ENCODE measurements around the gene TNFRSF13B.

The TNFRSF13B gene

GRCh38 chr17:16971458-16972338 lies at the start of gene TNFRSF13B:
Gene TNFRSF13B (minus strand): TSS chr17:16972118. CDS start chr17:16972075, 43 bp downstream.
- Mint-ChIP-seq H3K27ac (no peak within 1 kb of the TSS), H3K4me3 (no peak within 1 kb of the TSS), H3K36me3 (ENCODE audit: low read depth) (no peaks in the 10 kb centered on the region)

DNA sequence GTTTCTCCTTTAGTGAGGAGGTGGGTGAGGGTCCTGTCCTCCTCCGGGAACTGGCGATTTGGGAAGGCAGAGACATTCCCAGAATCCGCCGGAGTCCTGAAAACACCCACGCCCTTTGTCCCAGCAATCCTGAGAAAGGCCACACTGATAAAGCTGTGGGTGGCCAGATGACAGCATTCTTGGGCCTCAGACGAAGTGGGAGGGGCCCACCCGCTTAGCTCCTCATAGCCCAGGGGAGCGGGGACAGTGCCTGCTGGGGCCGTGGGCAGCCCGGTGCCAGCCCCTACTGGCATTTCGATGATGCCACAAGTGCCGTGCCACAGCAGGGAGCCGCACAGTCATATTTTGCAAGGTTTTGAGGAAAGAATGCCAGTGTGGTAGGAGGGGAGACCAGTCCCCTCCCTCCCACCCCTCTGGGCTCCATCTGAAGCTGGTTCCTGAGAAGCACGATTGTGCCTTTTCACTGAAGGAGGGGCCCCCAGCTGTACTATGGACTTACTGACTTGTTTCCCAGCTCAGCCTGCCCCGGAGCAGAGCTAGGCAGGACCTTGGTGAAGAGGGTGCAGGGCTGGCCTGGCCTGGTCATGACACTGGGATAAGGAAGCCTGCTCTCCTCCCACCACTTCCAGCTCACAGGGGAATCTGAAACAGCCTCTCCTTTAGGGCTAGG lies 49.4 kb upstream of the TNFRSF13B start:
- Mint-ChIP-seq H3K4me3 (no peak overlapping the region), H3K27ac (no peak overlapping the region), H3K4me1 (peaks cover 26% of the 10 kb centered on the region), H3K27me3 (ENCODE audit: low read depth, poor library complexity) (peaks cover 8% of the 10 kb centered on the region), H3K9me3 (no peaks in the 10 kb centered on the region), H3K36me3 (ENCODE audit: low read depth) (no peaks in the 10 kb centered on the region)
- DNase-seq: no peak
- no peak for TF ChIP-seq CTCF (IDR thresholded peaks at IDR 0.05)

More at GRCh38 chr17:16971458-16972338, at the start of gene TNFRSF13B:
- Mint-ChIP-seq H3K27me3 (ENCODE audit: low read depth, poor library complexity) (peaks cover 8% of the 10 kb centered on the region), H3K9me3 (no peaks in the 10 kb centered on the region), H3K4me1 (peaks cover 10% of the 10 kb centered on the region)
- TF ChIP-seq CTCF (IDR thresholded peaks at IDR 0.05): no peak
- no peak for DNase-seq

GRCh38 chr17:17020821-17021193 lies 48.9 kb upstream of the TNFRSF13B start:
- no peaks in the 10 kb centered on the region for H3K36me3 Mint-ChIP-seq (ENCODE audit: low read depth)
- H3K27me3 Mint-ChIP-seq (ENCODE audit: low read depth, poor library complexity): peaks cover 8% of the 10 kb centered on the region
- DNase-seq: no peak
- peaks cover 23% of the 10 kb centered on the region for H3K4me1 Mint-ChIP-seq
- no peak for TF ChIP-seq CTCF (IDR thresholded peaks at IDR 0.05)
- H3K27ac Mint-ChIP-seq: no peak overlapping the region
- no peak overlapping the region for H3K4me3 Mint-ChIP-seq
- no peaks in the 10 kb centered on the region for H3K9me3 Mint-ChIP-seq

- peaks cover 12% of the 10 kb centered on the region for H3K27me3 Mint-ChIP-seq (ENCODE audit: low read depth, poor library complexity)
- H3K27ac Mint-ChIP-seq: no peak overlapping the region
- H3K4me3 Mint-ChIP-seq: no peak overlapping the region
- H3K4me1 Mint-ChIP-seq: peaks cover 30% of the 10 kb centered on the region
- DNase-seq: no peak
- no peak for TF ChIP-seq CTCF (IDR thresholded peaks at IDR 0.05)
- no peaks in the 10 kb centered on the region for H3K9me3 Mint-ChIP-seq
- no peaks in the 10 kb centered on the region for H3K36me3 Mint-ChIP-seq (ENCODE audit: low read depth)
These were observed 48.1 kb upstream of the TNFRSF13B start for GRCh38 chr17:17019891-17020456.

DNA sequence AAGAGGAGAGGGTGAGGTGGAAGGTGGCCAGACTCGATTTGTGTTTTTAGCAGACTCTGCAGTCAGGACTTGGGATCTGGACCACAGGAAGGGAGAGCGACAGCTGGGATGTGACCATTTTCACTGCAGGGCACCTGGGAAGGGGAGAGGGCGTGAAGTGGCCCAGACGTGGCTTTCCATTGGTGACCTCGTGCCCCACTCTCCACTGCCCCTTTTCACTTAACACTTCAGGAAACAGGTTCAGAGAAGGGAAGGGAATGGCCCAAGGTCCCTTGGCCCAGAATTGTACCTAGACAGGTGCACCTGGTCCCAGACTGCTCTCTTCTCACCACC lies 47.5 kb upstream of the TNFRSF13B start:
- no peak for DNase-seq
- TF ChIP-seq CTCF (IDR thresholded peaks at IDR 0.05): no peak
- Mint-ChIP-seq H3K4me1 (peaks cover 29% of the 10 kb centered on the region), H3K27ac (no peak overlapping the region), H3K36me3 (ENCODE audit: low read depth) (no peaks in the 10 kb centered on the region), H3K27me3 (ENCODE audit: low read depth, poor library complexity) (peaks cover 12% of the 10 kb centered on the region), H3K9me3 (no peaks in the 10 kb centered on the region), H3K4me3 (no peak overlapping the region)
